HuH-7 (cell line): ENCODE results near the gene TFAP2D.

Experiments
- DNase-seq: peaks from one replicate; pipeline ENCODE4 v3.0.0; 2011; ENCODE audit warnings: low spot score

Gene TFAP2D

GRCh38 chr6:50819466-50819903, 106.2 kb downstream of the TFAP2D start:
- DNase-seq = peak; percentile 34

- no peak for DNase-seq
These were observed 106.9 kb downstream of the TFAP2D start for GRCh38 chr6:50819904-50820868.

- DNase-seq = no peak
These were observed 107.5 kb downstream of the TFAP2D start for GRCh38 chr6:50820869-50821264.

- no peak for DNase-seq
These were observed 108.2 kb downstream of the TFAP2D start for GRCh38 chr6:50821441-50822077.

GRCh38 chr6:50822078-50822476, 108.8 kb downstream of the TFAP2D start:
- DNase-seq = no peak
